GM06990 (cell line): ENCODE results near the gene RPS16.

Source experiments
- DNase-seq: peaks from one replicate; pipeline ENCODE4 v3.0.0-alpha.2; 2011; ENCODE audit not compliant: insufficient read length; ENCODE audit errors: extremely low read depth
- H3K27me3 ChIP-seq: replicated peaks from 2 replicates; pipeline ENCODE4 v1.6.0; 2011; ENCODE audit warnings: low read length; ENCODE audit not compliant: control insufficient read depth, insufficient read depth
- H3K36me3 ChIP-seq: 2 replicates; pipeline ENCODE4 v1.5.1; 2011; ENCODE audit warnings: low read length; ENCODE audit not compliant: control insufficient read depth, insufficient read depth
- H3K4me3 ChIP-seq: replicated peaks from 2 replicates; pipeline ENCODE4 v1.5.1; 2011; ENCODE audit warnings: low read depth, mild to moderate bottlenecking, control low read depth, low read length
- TF ChIP-seq, protein P1 (sequence below): IDR thresholded peaks from 2 replicates; pipeline ENCODE4 v1.5.1; 2011; ENCODE audit warnings: low read length, control low read depth, mild to moderate bottlenecking, inconsistent platforms; ENCODE audit not compliant: insufficient read depth, poor library complexity, severe bottlenecking

RPS16 gene

DNA sequence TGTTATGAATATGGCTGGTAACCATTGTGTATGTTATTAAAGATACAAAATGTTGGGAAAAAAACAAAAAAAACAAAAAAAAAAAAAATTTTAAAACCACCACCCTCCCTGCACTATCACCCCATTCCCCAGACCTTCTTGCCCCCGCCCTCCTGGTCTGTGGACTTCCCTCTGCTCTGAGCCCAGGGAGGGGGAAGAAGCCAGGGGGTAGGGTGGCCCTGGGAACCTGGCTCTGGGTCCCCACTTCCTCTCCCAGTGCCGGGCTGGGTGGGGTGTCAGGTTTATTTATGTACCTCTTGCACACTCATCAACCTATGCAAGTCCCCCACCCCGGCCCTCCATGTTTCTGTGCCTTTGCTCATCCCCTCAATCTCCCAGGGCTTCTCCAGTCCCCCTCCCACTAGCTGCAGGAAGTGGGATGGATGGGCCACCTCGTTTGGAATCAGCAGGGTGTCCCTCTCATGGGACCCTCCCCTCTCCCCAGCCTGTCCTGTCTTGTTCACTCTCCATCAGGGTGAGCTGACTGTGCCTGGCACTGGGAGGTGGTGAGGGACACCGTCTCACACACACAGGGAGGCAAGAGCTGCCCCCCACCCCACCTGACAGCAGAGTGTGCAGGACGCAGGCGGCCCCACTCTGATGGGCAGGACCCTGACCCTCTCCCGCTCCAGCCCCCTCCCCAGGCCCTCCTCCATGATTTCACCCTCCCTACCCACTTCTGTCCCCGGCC, 50.7 kb downstream of the RPS16 start:
- TF ChIP-seq, protein P1, sequence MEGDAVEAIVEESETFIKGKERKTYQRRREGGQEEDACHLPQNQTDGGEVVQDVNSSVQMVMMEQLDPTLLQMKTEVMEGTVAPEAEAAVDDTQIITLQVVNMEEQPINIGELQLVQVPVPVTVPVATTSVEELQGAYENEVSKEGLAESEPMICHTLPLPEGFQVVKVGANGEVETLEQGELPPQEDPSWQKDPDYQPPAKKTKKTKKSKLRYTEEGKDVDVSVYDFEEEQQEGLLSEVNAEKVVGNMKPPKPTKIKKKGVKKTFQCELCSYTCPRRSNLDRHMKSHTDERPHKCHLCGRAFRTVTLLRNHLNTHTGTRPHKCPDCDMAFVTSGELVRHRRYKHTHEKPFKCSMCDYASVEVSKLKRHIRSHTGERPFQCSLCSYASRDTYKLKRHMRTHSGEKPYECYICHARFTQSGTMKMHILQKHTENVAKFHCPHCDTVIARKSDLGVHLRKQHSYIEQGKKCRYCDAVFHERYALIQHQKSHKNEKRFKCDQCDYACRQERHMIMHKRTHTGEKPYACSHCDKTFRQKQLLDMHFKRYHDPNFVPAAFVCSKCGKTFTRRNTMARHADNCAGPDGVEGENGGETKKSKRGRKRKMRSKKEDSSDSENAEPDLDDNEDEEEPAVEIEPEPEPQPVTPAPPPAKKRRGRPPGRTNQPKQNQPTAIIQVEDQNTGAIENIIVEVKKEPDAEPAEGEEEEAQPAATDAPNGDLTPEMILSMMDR: no peak
- no peaks in the 10 kb centered on the region for H3K27me3 ChIP-seq
- no peak for DNase-seq
- no peak overlapping the region for H3K4me3 ChIP-seq
- peaks cover 30% of the 10 kb centered on the region for H3K36me3 ChIP-seq
